GM12801 (cell line): Measurements from ENCODE around the gene MS4A10.

Experiments used
- TF ChIP-seq, protein P1 (sequence below): IDR thresholded peaks from one replicate; pipeline ENCODE4 v1.5.1; 2011; ENCODE audit warnings: control low read depth; ENCODE audit not compliant: insufficient read length; ENCODE audit errors: extremely low read depth

The MS4A10 gene

GRCh38 chr11:60835534-60835846 is 50.4 kb downstream of the MS4A10 start:
- TF ChIP-seq, protein P1, sequence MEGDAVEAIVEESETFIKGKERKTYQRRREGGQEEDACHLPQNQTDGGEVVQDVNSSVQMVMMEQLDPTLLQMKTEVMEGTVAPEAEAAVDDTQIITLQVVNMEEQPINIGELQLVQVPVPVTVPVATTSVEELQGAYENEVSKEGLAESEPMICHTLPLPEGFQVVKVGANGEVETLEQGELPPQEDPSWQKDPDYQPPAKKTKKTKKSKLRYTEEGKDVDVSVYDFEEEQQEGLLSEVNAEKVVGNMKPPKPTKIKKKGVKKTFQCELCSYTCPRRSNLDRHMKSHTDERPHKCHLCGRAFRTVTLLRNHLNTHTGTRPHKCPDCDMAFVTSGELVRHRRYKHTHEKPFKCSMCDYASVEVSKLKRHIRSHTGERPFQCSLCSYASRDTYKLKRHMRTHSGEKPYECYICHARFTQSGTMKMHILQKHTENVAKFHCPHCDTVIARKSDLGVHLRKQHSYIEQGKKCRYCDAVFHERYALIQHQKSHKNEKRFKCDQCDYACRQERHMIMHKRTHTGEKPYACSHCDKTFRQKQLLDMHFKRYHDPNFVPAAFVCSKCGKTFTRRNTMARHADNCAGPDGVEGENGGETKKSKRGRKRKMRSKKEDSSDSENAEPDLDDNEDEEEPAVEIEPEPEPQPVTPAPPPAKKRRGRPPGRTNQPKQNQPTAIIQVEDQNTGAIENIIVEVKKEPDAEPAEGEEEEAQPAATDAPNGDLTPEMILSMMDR, result no peak

DNA sequence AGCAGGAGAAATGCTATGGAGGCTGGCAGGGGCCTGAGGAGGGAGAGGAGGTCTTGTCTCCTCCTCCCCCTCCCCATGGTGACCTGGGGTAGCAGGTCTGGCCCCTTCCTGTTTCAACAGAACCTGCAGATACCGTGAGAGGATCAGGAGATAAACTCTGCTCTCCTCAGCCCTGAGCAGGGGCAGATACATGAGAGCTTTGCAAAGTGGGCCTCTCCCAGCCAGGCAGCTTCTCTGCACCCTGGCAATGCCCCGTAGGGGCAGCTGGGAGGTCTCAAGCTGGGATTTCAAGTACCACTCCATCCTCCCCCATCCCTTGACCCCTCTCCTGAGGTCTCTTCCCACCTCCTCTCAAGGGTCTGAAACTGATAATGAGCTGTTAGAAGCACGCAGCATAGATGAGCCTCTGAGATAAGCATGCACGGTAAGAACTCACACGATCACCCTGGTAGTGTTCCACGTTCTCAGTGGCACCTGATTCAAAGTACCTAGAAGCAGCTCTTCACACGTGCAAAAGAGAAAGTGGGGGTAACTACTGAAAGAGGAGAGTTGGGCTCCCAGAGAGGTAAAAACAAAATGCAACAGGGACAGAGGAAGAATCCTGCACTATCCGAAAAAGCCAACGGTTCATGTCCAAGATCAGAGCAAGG is 51.9 kb downstream of the MS4A10 start:
- TF ChIP-seq, protein P1, result no peak

DNA sequence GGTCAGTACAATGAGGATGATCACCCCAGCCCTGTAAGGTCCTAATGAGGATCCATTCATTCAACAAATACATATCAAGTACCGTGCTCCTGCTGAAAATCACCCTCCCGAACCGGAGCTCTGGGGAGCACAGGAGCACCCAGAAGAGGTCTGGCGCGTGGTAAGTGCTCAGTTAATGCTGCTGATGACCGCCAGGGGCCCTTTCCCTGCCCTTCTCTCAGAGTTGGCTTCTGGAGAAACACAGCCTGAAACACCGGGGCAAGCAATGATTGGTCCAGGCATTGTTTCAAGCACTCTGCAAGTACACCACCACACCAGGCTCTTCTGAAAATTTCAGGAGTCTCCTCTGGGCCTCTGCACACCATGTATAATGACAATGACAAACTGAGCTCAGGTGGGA is 53.0 kb downstream of the MS4A10 start:
- TF ChIP-seq, protein P1, result no peak

GRCh38 chr11:60840470-60841430 is 55.6 kb downstream of the MS4A10 start:
- TF ChIP-seq, protein P1, result no peak

- TF ChIP-seq, protein P1, result no peak
Measured at GRCh38 chr11:60841797-60842667, 56.9 kb downstream of the MS4A10 start, which contains the start of gene CCDC86. TSS of gene CCDC86 (plus strand) at chr11:60842113. CDS start at chr11:60842125, 12 bp downstream.

DNA sequence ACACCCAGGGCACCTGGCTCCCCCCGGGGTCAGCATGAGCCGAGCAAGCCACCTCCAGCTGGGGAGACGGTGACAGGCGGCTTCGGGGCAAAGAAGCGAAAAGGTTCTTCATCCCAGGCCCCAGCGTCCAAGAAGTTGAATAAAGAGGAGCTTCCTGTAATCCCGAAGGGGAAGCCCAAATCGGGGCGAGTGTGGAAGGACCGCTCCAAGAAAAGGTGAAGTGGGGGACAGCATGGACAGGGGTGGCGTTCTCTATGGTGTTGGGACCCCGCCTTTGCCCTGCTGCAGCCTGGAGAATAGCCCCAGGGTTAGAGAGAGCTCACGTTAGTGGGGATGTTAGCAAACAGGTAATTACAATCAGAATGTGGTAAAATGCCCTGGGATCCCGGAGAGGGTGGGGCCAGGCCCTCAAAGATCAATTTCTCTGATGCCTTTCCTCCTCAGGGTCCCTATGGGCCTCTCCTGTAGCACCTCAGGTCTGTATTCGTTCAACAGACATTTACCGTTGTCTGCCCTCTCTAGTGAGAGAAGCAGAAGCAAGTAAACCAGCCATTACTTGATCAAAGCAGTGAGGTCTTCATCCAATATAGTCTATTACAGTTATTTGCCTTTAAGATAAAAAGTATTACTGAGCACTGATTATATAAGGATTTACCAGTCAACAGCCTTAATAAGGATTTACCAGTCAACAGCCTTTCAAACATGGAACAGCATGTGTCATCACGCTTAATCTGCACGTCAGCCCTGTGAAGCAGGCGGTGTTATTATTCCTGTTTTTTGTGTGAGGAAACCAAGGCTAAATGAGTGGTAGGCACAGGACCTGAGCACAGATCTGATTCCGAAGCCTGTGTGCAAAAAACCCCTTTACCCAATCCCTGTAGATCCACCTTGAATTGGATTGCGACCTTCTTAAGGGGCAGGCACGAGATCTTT is 57.8 kb downstream of the MS4A10 start:
- TF ChIP-seq, protein P1, result no peak
